Activated CD8-positive, alpha-beta T cell treated with anti-CD3 and anti-CD28 coated beads for 36 hours (primary cell): ENCODE measurements around the gene COPS9. TPM values are rescaled to one million over a fixed set of nuclear protein-coding genes. Genes with fewer than 3 reads are reported as not detected.

Source experiments
- ATAC-seq: fragments of 200-7000 bp; cut with Tn5 transposase; one replicate; pipeline ENCODE4 v1.10.0; 2021; ENCODE audit warnings: mild to moderate bottlenecking, moderate library complexity
- CTCF ChIA-PET: fragments of 350-600 bp; sonication (Branson Sonifier 250); formaldehyde crosslinking; loops from one replicate; lab custom pipeline; 2021; ENCODE audit warnings: antibody characterized with exemption; lab: Charles Lee
- POLR2A ChIA-PET: fragments of 350-600 bp; sonication (Branson Sonifier 250); formaldehyde crosslinking; loops from one replicate; lab custom pipeline; 2021; ENCODE audit warnings: antibody characterized with exemption; lab: Charles Lee
- DNase-seq: peaks from one replicate; pipeline ENCODE4 v3.0.0-alpha.2; 2020
- H3K27ac Mint-ChIP-seq: one replicate; pipeline ENCODE4 v1.8.0; 2021; ENCODE audit warnings: mild to moderate bottlenecking, mixed read lengths
- H3K27me3 Mint-ChIP-seq: one replicate; pipeline ENCODE4 v1.8.0; 2021; ENCODE audit warnings: mixed read lengths
- H3K36me3 Mint-ChIP-seq: one replicate; pipeline ENCODE4 v1.8.0; 2021; ENCODE audit warnings: low read depth, mixed read lengths
- H3K4me1 Mint-ChIP-seq: one replicate; pipeline ENCODE4 v1.8.0; 2021; ENCODE audit warnings: low read depth, mixed read lengths
- H3K4me3 Mint-ChIP-seq: one replicate; pipeline ENCODE4 v1.8.0; 2021; ENCODE audit warnings: mild to moderate bottlenecking, moderate library complexity, mixed read lengths
- H3K9me3 Mint-ChIP-seq: one replicate; pipeline ENCODE4 v1.8.0; 2021; ENCODE audit warnings: mixed read lengths
- intact Hi-C: fragments of 100-400 bp; cut with micrococcal nuclease; formaldehyde crosslinking; loops from one replicate; pipeline ENCODE4 v1.10.0; 2022
- total RNA-seq, 2 experiments: library from RNA; stranded (reverse); gene quantifications; one replicate each; pipeline ENCODE4 v1.2.3, GENCODE V29; 2021
- TF ChIP-seq, protein P1 (sequence below): fragments of 200-600 bp; IDR thresholded peaks from one replicate; pipeline ENCODE4 v1.8.0; 2022; ENCODE audit warnings: antibody characterized with exemption, mild to moderate bottlenecking

The COPS9 gene
- total RNA-seq, 2 experiments from 2014 or later, result 107 to 120 TPM

- TF ChIP-seq, protein P1, sequence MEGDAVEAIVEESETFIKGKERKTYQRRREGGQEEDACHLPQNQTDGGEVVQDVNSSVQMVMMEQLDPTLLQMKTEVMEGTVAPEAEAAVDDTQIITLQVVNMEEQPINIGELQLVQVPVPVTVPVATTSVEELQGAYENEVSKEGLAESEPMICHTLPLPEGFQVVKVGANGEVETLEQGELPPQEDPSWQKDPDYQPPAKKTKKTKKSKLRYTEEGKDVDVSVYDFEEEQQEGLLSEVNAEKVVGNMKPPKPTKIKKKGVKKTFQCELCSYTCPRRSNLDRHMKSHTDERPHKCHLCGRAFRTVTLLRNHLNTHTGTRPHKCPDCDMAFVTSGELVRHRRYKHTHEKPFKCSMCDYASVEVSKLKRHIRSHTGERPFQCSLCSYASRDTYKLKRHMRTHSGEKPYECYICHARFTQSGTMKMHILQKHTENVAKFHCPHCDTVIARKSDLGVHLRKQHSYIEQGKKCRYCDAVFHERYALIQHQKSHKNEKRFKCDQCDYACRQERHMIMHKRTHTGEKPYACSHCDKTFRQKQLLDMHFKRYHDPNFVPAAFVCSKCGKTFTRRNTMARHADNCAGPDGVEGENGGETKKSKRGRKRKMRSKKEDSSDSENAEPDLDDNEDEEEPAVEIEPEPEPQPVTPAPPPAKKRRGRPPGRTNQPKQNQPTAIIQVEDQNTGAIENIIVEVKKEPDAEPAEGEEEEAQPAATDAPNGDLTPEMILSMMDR, result no peak
- no peak for ATAC-seq
- no peak overlapping the region for H3K27ac Mint-ChIP-seq
- H3K4me1 Mint-ChIP-seq, result no peaks in the 10 kb centered on the region
- peaks cover 9% of the 10 kb centered on the region for H3K9me3 Mint-ChIP-seq
- H3K36me3 Mint-ChIP-seq, result peaks cover 1% of the 10 kb centered on the region
- no peak for DNase-seq
- ChIA-PET POLR2A (no interaction called here), CTCF (no interaction called here)
- H3K27me3 Mint-ChIP-seq, result peaks cover 22% of the 10 kb centered on the region
- no peak overlapping the region for H3K4me3 Mint-ChIP-seq
- intact Hi-C loops, result no loop called here
These were observed 49.5 kb downstream of the COPS9 start for GRCh38 chr2:240086563-240086962.

Other genes with a start within 250 kb of the COPS9 start
- gene NDUFA10, start 111.0 kb downstream of the COPS9 start, total RNA-seq, result 100 to 1,000 TPM; 148 to 155 TPM
- gene OR6B2, start 105.9 kb downstream of the COPS9 start, total RNA-seq, result not detected
- not detected for gene OR6B3, start 82.8 kb downstream of the COPS9 start, total RNA-seq
- not detected for gene OTOS, start 4.4 kb upstream of the COPS9 start, total RNA-seq